ENCODE results near the gene PLA2G4D.

The PLA2G4D gene

DNA sequence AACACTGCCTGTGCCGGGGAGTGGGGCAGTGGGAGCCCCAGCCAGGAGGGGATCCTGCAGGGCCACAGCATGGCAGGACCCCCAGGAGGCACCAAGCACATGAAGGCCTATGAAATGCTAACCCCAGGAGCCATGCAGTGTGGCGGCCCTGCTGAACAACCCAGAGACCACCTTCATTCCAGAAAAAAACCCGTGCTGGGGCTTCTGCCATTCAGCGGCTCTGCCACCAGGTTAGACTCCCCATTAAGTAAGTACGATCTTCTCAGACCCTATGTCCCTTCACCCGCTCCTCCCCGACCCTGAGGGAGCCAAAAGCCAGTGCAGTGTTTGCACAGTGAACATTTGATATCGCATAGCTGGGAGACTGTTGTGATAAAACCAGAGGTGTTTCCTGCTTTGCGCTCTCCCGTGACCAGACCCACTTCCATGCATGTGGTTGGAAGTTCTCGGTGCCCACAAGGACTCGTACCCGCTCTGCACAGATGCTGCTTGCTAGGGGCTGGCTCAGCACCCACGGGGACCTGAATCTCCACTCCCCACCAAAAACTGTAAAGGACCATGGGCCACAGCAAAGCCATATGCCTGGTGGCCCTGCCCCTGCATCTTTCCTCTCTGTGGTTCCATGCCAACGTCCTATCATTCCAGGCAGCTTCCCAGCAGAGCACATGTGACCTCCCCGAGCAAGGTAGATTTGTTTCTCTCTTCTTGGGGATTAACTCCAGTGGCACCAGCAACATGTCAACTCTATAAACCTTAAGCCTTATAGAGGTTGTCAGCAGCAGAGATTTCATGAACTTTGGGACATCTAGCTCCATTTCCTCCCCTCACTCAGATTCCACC is 5.3 kb downstream of the PLA2G4D start:
- DNase-seq = no peak

DNA sequence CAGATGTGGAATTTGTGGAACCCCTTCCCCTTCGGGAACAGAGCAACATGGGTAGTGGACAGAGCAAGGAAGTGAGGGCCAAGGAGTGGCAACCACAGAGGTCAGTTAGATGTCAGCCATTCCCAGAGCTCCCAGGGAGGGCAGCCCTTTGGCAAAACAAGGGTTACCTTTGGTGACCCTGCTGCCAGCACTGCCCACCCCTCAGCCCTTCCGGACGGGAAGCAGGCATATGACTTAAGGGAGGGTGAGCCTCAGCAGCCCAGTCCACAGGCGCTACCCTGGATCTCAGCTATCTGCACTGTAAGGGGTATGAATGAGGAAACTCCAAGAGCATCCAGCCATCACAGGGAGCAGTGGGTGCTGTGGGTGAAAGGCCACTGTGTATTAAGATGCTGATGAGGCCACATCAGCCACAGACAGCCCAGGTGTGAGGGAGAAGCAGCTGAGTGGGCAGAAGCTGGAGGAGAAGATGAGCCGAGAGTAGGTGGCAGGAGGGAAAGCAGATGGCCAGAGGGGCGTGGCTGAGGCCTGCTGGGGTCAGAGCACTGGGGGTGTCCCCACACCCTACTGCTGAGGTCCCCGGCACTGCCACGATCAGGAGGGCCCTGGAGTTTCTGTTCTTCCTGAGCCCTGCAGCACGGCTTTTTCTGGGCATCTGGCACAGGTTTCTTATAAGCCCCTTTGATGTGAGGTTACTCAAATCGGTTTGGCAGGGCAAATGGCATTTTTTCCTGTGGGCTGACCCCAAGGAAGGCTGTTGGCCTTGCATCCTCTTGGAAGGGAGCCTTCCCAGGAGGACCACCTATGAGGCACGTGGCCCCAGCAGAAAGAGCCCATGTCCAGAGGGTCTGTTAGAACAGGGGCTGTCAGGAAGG is 6.2 kb downstream of the PLA2G4D start:
- no peak for DNase-seq

DNA sequence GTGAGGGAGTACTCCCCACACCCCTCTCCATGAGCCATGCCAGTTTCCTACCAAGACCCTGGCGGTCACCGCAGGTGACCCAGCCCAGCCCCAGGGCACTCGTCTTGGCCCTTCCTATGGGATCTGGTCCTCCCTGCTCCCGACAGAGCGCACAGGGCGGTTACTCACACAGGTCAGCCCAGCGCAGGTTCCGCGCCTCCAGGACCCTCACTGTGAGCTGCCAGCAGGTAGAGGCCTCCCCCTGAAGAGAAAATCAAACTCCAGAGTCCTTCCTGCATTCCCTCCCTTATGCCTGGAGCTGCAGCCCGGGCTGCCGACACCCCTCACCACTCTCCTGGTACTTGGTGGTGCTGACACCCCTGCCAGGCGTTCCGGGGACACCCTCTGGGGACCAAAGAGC is 6.9 kb downstream of the PLA2G4D start:
- DNase-seq = no peak

DNA sequence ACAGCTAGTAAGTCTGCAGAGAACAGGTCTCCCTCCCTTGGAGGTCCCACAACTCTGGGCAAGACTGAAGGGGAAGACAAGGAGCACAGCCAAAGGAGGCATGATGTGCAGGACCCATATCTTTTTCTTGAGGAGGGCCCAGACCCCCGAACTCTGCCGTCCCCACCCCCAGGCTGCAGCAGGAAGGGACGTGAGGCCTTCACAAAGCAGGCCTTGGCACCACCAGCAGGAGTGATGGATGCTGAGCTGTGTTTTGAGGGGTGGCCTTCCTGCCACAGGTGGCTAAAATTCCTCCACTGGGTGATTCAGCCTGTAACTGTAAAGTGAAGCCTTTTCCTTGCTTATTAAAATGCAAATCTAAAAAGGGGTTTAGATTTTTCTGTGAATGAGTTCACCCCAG is 8.6 kb downstream of the PLA2G4D start:
- no peak for DNase-seq

DNA sequence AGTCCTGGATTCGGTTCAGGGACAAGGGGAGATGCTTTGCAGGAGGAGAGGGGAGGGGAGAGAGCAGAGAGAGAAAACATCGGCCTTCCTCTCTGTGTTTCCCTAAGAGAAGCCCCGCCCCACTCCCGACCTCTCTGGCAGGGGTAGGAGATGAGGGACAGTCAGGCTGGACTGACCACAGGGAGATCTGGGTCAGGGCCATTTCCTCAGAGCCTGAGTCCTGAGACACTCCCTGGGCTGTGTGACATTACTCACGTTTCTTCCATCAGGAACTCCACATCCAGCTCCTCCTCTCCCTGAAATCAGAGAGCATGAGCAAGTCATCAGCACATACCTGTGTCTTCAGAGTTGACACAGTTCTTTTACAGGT is 9.1 kb downstream of the PLA2G4D start:
- DNase-seq = no peak

DNA sequence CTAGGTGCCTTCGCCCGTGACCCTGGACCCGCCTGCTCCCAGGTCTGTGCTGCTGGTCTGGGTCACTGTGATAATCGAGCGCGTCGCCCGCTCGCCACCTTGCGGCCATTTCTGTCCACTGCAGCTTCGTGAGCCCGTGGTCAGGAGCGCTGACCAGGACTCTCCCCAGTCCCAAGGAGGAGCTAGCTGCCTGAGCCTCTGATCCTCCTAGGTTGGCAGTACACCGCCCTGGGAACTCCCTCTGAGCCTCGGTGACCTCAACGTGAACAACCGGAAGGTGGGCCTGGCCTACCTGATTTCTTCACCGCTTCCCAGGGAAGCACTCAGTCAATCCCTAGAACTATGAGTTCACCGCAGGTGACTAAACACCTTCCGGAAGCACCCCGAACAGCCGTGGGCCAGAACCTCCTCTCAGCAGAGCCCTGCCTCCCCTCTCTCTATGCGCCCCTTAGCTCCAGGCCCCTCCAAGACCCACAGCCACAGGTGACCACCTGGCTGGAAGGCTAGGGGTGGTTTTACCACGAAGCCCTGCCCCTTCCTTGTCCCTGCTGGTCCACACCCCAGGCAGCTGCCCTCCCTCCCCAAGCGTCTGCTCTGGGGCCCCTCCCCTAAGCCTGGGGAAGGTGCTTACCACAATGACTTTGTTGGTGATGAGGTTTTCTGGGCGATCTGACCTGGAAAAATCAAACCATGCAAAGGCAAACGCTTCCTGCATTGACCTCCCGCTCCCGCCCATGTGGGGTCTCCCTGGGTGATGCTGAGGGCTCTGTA is 9.7 kb downstream of the PLA2G4D start:
- peak; percentile 20 to 32 for DNase-seq

DNA sequence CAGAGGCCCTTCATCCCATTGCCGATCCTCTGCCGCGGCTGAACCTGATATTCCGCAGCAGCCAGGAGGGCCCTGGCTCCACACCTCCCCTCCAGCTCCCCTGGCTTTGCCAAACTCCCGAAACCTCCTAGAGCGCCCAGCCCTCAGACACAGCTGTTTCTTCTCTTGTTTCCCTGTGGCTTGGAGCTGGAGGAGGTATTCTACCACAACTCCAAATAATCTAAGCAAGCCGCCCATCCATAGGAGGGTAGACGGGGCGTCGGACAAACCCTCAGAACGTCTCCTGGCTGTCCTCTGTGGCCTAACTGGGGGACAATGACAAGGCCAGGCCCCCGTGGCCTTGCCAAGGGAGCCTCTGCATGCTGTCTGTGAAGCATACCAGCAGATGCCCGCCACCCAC is 10.4 kb downstream of the PLA2G4D start:
- no peak for DNase-seq

DNA sequence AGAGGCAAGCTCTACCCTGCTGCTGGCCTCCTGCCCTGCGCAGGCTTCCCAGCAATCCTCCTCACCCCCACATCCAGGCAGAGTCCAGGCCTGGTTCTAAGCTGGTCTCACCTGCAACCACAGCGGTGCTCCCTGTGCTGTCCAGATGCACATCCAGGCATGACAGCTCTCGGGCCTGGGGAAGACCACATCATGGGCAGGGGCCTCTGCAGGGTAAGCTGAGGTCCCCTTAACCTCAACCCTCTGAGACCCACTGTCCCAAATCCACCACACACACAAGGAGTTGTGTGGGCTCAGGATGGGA is 10.8 kb downstream of the PLA2G4D start:
- no peak for DNase-seq

DNA sequence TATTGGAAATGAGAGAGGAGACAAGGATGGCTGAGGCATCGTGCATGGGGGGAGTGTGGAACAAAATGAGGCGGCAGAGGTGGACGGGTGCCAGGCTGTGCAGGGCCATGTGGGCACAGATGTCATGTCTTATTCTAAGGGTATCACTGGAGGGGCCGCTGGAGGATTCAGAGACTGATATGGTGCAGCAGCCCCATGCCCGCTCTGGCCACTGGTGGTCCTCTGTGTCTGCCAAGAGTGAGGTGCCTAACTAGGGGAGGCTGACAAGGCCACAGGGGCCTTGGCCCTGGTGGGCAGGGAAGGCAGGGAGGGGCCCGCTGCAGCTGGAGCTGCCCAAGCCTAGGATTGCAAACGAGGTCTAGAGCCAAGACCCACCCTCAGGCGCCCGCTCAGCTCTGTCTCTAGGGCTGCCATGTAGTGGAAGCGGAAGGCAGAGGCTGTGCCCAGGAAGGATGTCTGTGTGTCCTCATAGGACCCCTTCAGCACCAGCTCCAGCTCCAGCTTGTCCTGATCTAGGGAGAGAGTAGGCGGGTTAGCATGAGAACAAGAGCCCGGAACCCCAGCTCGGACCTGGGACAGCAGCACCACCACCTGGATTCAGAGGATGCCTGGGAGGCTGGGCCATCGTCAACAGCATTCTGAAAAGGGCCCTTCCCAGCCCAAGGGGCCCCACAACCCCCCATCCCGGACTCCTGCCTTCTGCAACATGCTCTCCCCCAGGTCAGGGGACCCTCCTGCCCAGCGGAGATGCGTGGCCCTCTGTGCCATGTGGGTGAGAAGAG is 11.3 kb downstream of the PLA2G4D start:
- no peak for DNase-seq

DNA sequence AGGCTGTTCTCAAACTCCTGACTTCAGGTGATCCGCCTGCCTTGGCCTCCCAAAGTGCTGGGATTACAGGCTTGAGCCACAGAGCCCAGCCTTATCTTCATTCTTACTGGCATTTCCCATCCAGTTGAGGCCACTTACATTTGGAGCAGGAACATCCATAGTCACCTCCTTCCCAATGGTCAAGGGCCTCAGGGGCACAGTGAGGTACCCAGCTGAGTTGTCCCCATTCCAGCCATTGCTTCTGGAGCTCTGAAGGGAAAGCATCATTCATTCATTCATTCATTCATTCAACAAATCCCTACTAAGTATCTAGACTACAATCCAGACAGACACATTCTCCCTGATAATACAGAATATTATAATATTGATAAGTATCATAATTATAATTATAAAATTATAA is 12.2 kb downstream of the PLA2G4D start:
- no peak for DNase-seq

DNA sequence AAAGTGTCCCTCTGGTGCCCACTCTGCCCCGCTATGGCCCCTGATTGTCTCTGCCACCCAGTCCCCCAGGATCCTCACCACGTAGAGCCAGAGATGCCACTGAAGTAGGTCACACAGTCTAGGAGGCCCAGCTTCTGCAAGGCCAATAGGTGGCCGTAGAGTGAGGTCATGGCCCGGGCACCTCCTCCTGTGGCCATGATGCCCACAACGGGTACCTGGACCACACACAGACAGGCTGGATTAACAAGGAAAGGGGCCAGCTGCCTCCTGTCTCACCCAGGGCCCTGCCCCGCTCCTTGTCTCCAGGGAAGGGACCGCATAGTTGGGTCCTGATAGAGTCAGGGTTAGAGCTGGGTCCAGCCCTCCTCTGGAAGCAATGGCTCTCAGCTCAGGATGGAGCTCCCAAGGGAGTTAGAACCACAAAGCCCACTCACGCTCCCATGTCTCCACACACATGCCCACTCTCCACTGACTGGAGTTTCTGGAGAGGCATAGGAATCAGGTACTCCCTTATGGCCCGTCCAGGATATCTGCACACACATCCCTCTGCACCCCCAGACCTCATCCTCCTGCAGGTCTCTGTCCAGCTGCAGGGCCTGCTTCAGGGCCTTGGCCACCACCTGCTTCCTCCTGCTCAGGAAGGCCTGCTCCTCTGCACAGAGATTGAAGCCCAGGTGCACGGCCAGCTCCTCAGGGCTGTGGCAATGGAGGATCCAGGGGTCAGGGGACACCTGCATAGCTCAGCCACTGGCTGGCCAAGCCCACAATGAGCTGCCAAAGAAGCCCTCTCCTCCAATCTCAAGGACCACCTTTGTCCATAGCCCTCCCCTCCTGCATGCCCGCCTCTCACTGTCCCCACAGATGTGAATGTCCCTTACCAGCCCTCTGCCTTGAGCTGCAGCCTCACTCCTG is 13.2 kb downstream of the PLA2G4D start:
- no peak for DNase-seq

DNA sequence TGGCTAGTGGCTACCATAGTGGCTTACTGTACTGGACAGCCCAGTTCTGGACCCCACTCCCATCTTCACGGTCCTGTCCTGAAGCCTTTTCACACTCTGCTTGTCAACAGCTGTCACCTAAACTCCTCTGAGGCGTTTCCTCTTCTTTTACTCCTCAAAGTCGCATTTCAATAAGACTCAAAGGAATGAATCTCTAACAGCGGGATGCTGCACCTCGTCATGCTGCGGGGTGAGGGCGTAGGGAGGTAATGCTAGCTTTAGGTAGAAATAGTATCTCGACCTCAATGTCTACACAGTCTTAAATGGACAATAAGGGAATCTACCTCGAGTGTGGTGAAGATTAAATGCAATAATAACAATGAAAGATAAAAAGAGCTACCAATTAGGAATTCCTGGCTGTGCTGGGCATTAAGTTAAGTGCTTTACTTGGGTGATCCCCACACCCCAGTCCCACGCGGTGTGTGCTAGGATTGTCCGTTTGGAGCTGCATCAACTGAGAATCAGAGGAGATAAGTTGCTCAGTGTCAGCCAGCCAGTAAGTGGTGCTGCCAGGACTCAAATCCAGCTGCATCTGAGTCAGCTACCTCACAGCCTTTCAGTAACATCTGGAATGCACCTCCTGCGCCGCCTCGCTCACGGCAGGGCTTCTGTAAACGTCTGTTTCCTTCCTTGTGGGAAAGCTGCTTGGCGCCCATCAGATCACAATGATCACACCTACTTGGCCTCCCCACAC is 14.0 kb downstream of the PLA2G4D start:
- DNase-seq = no peak

DNA sequence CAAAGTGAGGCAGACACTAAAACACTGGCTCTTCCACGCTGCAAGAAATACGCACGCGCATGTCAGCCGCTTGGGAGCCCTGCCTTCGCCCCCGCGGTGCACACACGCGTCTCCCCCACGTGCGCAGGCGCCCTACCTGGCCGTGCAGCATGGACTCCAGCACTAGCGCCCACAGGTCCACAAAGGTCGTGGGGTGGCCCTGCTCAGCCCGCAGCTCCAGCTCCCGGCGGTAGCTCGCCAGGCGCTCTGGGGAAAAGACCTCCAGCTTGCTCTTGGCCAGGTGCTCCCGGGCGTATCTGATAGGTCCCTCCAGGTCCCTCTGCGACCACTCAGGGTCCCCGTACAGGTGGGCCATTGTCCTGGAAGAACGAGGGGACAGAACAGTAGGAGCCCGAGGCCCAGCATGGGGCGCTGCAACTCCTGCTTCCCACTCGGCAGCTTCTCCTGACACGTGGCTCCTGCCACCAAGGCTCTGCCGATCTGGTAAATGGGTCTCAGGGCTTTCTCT is 14.9 kb downstream of the PLA2G4D start:
- no peak for DNase-seq

DNA sequence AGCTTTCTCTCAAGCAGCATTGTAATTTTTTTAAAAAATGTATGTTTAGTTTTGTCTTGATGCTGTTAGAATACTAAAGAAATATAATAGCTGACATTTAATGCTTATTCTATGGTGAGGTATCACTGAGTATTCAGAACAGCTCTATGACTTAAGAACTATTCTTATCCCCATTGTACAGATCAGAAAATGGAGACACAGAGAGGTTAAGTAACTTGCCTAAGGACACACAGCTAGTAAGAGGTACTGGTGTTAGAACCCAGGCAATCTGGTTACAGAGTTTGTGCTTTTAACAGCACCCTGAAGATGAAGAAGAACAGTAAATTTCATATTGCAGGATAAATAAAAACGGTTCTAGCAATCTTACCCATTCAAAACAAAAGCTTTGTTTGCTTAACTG is 15.5 kb downstream of the PLA2G4D start:
- DNase-seq = no peak

DNA sequence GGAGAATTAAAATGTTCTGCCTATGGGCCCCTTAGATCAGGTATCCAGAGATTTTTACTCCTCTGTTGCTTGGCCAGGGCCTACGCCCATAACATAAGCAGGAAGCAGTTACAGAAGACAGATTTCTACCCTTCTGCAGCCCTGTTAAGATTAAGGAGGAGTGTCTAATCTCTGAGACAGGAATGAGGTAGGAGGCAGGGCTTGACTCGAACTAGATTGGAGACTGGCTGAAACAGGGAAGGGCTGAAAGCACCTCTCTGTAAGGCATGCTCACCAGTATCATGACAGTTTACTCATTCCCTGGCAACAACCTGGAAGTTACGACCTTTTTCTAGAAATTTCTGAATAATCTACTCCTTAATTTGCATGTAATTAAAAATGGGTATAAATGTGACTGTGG is 16.7 kb downstream of the PLA2G4D start:
- DNase-seq = no peak

DNA sequence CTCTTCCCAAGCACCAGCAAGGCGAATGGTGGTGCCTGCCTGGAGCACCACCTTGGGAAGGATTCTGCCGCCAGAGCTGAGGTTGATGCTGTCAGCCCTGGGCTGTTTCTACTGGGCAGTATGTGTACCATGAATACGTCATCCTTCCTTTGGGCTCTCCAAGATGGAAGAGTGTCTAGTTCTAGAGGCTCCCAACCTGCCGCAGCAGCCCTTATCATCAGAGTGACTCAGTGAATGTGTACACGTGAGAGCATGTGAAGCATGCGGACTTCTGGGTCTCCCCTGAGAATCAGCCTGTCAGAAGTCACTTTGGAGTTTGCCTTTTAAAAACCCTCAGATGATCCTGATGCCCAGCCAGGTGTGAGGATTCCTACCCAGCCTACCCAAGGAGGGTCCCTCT is 20.9 kb downstream of the PLA2G4D start:
- DNase-seq = no peak

DNA sequence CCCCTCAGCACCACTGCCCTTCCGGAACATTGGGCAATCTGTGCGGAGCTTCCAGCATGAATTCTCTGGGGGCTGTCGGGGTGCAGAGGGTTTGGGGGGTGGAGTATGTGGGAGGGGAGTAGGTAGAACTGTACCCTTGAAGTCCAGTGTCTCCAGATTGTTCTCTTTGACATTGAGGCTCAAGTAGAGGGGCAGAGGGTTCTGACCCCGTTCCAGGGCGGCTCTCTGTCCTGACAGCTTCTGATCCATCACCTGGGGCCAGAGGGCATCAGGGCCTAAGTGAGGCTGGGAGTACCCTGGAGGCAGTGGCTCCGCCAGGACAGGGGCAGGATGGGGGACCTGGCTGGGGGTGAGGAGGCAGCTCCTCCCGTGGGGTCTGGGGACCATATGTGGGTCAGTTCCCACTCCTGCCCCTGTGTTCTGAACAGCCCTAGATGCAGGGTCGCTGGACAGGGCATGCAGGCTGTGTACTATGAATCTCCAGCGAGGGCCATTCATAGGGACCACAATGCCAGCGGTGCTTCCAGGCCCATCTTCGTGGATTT is 22.1 kb downstream of the PLA2G4D start:
- no peak for DNase-seq

DNA sequence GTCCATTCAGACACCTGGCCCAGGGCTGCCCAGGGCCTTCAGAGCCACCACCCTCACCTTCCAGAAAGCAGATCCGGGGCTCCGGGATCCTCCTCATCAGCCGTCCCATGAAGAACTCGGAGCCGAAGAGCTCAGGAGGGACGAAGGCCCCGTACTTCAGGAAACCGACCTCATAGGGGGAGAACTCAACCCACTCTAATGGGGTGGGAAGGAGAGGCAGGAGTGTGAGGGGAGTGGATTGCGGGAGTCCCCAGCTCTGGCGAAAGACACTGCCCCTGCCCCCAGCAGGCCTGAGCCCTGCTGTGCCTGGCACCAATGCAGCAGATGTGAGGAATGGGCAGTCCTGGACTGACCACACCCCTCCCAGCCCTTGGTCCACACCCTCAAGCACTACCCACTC is 22.6 kb downstream of the PLA2G4D start:
- DNase-seq = no peak

DNA sequence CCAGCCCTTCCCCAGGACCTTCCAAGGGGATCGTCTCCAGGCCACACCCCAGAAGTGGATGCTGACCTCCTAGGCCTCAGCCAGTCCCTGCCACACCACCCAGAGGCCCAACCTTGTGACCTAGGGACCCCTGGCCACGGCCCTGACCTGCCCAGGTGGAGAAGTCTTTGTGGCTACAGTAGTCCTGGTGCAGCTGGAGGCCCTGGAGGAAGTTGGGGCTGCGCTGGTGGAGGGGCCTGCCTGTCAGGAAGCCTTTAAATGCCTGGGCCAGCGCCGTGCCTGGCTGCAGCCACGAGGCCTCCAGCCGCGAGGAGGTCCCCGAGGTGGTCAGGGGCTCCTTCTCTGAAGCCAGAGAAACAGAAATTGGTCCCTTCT is 23.4 kb downstream of the PLA2G4D start:
- DNase-seq = no peak

DNA sequence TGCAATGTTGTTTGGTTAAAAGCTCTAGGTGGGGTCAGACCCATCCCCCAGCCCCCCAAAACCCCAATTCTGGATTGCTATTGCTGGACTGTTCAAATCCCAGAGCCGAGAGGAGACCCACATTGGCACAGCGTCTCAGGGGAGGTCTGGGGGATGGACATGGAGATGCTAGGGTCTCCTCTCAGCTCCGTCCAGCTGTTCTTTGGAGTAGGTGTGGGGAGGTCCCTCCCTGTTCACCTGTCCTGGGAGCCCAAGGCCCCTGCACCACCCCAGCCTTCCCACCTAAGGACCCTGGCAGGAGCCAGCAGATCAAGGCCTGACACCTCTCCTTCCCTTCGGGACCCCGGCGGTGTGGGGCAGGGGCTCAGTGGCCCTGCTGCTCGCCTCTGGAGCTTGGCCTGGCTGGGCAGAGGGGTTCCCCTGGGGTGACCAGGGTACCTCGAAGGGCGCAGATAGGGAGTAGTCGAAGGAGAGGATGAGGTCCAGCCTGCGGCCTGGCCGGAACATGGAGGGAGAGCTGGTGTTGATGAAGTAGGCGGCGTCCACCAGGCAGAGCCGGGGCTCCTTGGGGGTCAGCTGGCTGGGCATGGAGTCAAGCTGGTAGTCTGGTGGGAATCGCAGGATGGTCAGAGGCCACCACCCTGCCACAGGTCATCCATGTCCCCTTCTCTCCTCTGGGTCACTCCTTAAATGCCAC is 23.9 kb downstream of the PLA2G4D start:
- DNase-seq = no peak

Measured in NCI-H2081 (cell line).